Activated CD4-positive, CD25-positive, alpha-beta regulatory T cell treated with anti-CD3 and anti-CD28 coated beads, Interleukin-2, amount 50 U/mL, for 24 hours (primary cell): Measurements from ENCODE around the gene RBM46.

Source experiments
- ATAC-seq, 2 donors: fragments of 150-1000 bp; cut with Tn5 transposase; one replicate each; pipeline ENCODE4 v1.10.0; 2021; ENCODE audit warnings: mild to moderate bottlenecking in 1 of 2, moderate library complexity in 1 of 2

The RBM46 gene, protein sequence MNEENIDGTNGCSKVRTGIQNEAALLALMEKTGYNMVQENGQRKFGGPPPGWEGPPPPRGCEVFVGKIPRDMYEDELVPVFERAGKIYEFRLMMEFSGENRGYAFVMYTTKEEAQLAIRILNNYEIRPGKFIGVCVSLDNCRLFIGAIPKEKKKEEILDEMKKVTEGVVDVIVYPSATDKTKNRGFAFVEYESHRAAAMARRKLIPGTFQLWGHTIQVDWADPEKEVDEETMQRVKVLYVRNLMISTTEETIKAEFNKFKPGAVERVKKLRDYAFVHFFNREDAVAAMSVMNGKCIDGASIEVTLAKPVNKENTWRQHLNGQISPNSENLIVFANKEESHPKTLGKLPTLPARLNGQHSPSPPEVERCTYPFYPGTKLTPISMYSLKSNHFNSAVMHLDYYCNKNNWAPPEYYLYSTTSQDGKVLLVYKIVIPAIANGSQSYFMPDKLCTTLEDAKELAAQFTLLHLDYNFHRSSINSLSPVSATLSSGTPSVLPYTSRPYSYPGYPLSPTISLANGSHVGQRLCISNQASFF

DNA sequence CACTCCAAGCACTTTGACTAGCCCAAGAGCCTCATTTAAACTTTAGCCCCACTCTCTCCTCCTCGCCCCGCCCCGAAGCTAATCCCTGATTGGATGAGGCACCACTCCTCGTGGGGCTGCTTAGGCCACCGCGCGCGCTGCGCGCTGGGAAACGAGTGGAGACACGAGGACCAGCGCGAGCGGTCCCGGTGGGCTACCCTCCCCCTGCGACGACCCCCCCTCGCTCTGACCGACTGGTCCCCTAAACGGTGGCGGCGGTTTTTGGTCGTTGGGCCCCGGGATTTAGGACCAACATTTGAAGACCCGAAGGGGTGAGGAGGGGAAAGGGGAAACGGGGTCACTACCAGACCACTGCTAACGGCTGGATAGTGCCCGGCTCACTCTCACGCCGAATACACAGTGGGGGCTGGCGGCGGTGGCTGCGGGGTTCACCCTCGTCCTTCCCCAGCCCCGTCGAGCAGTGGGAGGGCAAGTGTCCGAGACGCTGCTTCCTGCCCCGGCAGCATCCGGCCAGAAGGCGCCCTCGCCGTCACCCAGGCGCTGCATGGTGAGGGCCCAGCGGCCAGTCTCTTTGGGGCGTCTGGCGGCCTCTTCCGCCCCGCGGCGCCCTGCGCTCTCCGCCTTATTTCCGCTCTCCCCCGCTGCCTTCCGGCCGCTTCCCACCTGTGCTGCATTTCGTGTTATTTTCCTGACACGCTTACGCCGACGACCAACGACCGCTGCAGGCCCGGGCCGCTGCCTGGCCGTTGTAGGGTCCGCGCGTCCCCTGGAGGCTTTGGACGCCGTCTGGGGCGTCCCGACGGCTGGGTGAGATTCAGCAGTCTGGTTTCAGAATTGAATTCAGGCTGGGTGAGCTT, at the start of gene RBM46:
Gene RBM46, plus strand, starts transcription at position 147 of the 857 bp plus-strand sequence. CDS start 15,481 bp downstream, outside the sequence.
- ATAC-seq = no peak

GRCh38 chr4:154731756-154732155, 49.3 kb upstream of the RBM46 start:
- ATAC-seq = no peak

GRCh38 chr4:154732669-154733068, 48.4 kb upstream of the RBM46 start:
- no peak for ATAC-seq

- ATAC-seq = no peak
Observed at GRCh38 chr4:154736770-154737169, 44.3 kb upstream of the RBM46 start.

DNA sequence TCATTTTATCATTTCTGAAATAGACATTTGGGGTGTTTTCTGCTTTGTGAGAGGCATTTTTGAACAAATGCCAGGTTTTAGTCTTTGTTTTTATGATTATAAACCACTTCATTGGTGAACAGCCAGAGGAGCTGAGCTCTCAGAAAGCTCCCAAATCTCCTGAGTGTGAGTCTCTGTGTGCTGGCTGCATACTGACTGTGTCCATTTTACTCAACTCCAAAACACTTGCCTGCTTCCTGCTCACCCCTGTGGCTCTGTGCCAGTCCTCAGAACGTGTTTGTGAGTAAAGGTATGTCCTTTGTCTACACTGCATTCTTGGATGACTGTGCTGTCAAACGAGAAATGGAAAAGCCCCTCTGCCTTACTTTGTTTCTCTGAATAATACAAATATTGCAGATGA, 42.6 kb upstream of the RBM46 start:
- ATAC-seq = no peak

GRCh38 chr4:154739111-154739510, 42.0 kb upstream of the RBM46 start:
- no peak for ATAC-seq

- ATAC-seq = no peak
Observed at GRCh38 chr4:154740462-154740861, 40.6 kb upstream of the RBM46 start.

GRCh38 chr4:154741131-154741665, 39.9 kb upstream of the RBM46 start:
- ATAC-seq = no peak

GRCh38 chr4:154741922-154742850, 38.9 kb upstream of the RBM46 start:
- no peak for ATAC-seq

DNA sequence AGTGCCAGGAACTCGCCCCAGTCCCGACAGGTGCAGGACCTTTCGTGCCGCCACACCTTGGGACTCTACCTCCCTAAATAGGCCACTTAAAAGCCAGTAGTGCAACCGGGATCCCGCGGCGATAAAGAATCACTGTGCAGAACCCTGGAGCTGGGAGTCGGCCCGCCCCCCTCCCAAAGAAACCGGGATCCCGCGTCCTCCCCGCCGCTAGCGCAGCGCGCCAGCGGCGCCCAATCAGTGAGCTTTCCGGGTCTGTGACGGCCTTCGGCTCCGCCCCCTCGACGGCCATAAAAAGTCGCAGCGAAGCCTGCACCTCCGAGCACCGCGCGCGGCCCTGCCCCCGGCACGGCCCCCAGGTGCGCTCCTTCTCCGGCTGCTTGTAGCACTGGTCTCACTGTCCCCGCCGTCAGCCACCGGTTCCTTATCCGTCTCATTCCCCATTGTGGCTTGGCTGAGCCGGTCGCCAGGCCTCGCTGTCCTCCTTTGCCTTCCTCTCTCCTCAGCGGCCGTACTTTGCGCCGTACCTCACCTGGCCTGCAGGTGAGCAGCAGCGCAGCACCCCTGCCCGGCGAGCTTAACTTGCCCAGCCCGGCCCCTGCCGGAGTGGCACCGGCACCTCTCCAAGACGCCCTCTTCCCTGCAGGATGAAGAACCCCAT, 37.3 kb upstream of the RBM46 start, which contains the start of gene LRAT:
Gene LRAT, plus strand, starts transcription at position 318 of the 658 bp plus-strand sequence. Its CDS starts 327 bp downstream, at position 645.
- ATAC-seq = peak in 1 of 2 donors; percentile 71

DNA sequence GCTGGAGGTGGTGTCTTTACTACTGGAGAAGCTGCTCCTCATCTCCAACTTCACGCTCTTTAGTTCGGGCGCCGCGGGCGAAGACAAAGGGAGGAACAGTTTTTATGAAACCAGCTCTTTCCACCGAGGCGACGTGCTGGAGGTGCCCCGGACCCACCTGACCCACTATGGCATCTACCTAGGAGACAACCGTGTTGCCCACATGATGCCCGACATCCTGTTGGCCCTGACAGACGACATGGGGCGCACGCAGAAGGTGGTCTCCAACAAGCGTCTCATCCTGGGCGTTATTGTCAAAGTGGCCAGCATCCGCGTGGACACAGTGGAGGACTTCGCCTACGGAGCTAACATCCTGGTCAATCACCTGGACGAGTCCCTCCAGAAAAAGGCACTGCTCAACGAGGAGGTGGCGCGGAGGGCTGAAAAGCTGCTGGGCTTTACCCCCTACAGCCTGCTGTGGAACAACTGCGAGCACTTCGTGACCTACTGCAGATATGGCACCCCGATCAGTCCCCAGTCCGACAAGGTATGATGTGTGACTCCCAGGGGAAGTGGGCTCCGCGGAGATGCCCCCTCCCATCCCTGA, 36.6 kb upstream of the RBM46 start:
- ATAC-seq = no peak

DNA sequence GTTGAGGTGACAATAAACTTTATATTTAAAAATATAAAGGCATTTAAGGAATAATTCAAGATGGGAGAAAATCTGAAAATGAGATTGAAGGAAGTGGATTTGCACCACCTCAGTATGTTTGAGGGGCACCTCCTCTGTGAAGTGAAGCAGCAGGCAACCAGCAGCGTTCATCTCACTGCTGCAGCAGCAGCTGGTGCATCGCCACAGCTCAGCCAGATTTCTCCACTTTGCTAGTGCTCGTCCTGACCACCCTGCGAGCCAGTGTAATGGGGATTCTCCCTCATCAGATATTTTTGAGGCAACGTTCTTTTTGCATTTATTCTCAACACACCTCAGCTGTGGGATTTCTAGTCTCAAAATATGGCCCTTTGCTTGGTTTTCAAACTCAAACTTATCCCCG, 23.4 kb upstream of the RBM46 start:
- ATAC-seq = no peak

- no peak for ATAC-seq
Observed at GRCh38 chr4:154760895-154761294, 20.2 kb upstream of the RBM46 start.

DNA sequence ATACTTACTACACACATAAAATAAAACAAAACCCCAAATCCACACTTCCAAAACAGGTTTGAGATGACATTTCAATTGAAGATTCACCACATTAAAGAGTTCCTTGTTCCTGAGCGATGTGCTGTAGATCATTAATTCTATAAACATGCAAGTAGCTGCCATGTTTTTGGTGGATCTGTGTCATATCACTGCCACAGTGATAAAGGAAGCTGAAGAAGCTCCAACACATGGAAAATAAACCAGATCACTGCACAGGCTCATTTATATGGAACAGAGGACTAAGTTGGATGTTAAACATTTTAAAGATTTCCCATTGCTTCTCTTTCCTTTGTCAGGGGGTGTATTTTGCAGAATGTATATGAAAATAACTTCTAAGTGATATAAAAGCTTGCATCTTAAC, 2.8 kb upstream of the RBM46 start:
- no peak for ATAC-seq

- no peak for ATAC-seq
Observed at GRCh38 chr4:154779362-154779947, 1.6 kb upstream of the RBM46 start.

DNA sequence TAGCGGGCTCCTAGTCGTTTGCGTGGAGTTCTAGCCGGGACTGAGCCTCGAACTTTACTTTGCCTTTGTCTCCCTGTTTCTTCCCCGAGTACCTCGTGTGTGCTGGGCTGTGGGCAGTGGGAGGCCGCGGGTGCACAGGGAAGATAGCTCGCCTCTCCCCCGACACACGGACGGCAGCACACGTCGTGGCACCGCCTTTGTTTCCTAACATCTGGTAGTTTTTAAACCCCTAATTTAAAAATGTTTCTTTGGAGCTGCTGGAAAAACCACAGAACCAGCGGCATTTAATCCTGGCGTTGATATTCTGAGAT, 866 bp downstream of the RBM46 start:
- no peak for ATAC-seq

- ATAC-seq = no peak
Observed at GRCh38 chr4:154807042-154807630, 26.1 kb downstream of the RBM46 start.

GRCh38 chr4:154818230-154818629, 37.2 kb downstream of the RBM46 start:
- no peak for ATAC-seq

DNA sequence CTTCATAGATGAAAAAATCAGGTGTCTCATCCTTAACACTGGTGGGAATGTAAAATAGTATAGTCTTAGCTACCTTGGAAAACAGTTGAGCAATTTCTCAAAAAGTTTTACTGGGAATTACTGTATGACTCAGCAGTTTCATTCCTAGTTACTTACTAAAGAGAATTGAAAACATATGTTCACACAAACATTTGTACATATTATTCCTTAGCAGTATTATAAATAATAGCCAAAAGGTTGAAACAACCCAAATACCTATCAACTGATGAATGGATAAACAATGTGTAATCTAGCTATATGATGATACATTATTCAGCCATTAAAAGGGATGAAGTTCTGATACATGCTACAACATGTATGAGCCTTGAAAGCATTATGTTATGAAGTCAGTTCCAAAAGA, 41.7 kb downstream of the RBM46 start:
- no peak for ATAC-seq

DNA sequence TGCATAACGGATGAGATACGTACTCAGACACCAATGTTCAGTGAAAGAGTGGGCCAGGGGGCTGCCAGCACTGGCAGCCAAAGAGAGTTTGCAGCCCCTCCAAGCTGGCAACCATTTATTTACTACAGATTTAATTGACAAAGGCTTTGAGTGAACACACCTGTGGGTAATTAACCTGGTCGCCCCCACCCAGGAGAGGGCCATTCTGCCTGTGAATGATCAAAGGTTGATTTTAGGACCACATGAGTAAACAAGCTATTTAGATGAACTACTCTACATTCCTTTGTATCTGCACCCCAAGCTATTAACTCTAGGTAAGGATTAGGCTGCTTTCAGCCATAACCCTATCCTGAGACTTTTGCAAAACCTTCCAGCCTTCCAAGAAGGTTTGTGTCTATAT, 55.0 kb downstream of the RBM46 start:
- ATAC-seq = no peak
